Neuronal stem cell (in vitro differentiated cells): Measurements from ENCODE around the gene SYT6.

Experiments
- DNase-seq: peaks from one replicate; pipeline ENCODE4 v3.0.0-alpha.2; 2013; ENCODE audit warnings: low spot score
- H2AFZ ChIP-seq: one replicate; pipeline ENCODE4 v1.6.1; 2013; ENCODE audit warnings: mild to moderate bottlenecking, low read length, inconsistent platforms
- H2AK5ac ChIP-seq: 2 replicates; pipeline ENCODE4 v1.6.1; 2013; ENCODE audit warnings: low read depth, mild to moderate bottlenecking, inconsistent platforms, low read length, moderate library complexity, mixed read lengths
- H2BK120ac ChIP-seq: 2 replicates; pipeline ENCODE4 v1.6.1; 2013; ENCODE audit warnings: low read depth, mild to moderate bottlenecking, inconsistent platforms, low read length, moderate library complexity, mixed read lengths
- H2BK12ac ChIP-seq: one replicate; pipeline ENCODE4 v1.6.1; 2013; ENCODE audit warnings: low read length, inconsistent platforms
- H2BK15ac ChIP-seq: 2 replicates; pipeline ENCODE4 v1.6.1; 2013; ENCODE audit warnings: mild to moderate bottlenecking, low read length, inconsistent platforms, mixed read lengths
- H2BK5ac ChIP-seq: one replicate; pipeline ENCODE4 v1.6.1; 2013; ENCODE audit warnings: inconsistent platforms, mild to moderate bottlenecking, low read length, moderate library complexity
- H3K14ac ChIP-seq: one replicate; pipeline ENCODE4 v1.6.1; 2013; ENCODE audit warnings: low read length, inconsistent platforms
- H3K18ac ChIP-seq: 2 replicates; pipeline ENCODE4 v1.6.1; 2013; ENCODE audit warnings: low read length, inconsistent platforms
- H3K23ac ChIP-seq: 2 replicates; pipeline ENCODE4 v1.6.1; 2013; ENCODE audit warnings: low read depth, mild to moderate bottlenecking, mixed read lengths, low read length, inconsistent platforms; ENCODE audit not compliant: poor library complexity
- H3K27ac ChIP-seq: replicated peaks from 3 replicates; pipeline ENCODE4 v1.5.1; 2013; ENCODE audit warnings: low read length, inconsistent platforms
- H3K27me3 ChIP-seq, 3 experiments: 2 replicates each; pipeline ENCODE4 v1.6.1; 2013; ENCODE audit warnings: low read length in 3 of 3, mild to moderate bottlenecking in 2 of 3, inconsistent platforms in 1 of 3, low read depth in 1 of 3, mixed read lengths in 1 of 3, moderate library complexity in 1 of 3; ENCODE audit not compliant: control insufficient read depth in 3 of 3, insufficient read depth in 3 of 3
- H3K36me3 ChIP-seq, 2 donors: replicated peaks in 1 of 2; 2 replicates each; pipeline ENCODE4 v1.6.1; 2013; ENCODE audit warnings: low read length in 2 of 2; ENCODE audit not compliant: control insufficient read depth in 2 of 2, insufficient read depth in 2 of 2
- H3K4ac ChIP-seq: 2 replicates; pipeline ENCODE4 v1.6.1; 2013; ENCODE audit warnings: inconsistent platforms, mild to moderate bottlenecking, low read length, moderate library complexity
- H3K4me1 ChIP-seq, 2 donors: 1 replicate in 1 of 2; 2 replicates in 1 of 2; pipeline ENCODE4 v1.6.1; 2013; ENCODE audit warnings: low read length in 2 of 2, low read depth in 1 of 2; ENCODE audit not compliant: control insufficient read depth in 2 of 2, insufficient read depth in 1 of 2
- H3K4me2 ChIP-seq: one replicate; pipeline ENCODE4 v1.6.1; 2013; ENCODE audit warnings: mild to moderate bottlenecking, low read length, inconsistent platforms; ENCODE audit not compliant: insufficient read depth, poor library complexity, severe bottlenecking
- H3K4me3 ChIP-seq, 2 donors: 2 replicates each; pipeline ENCODE4 v1.5.1; 2013; ENCODE audit warnings: low read length in 2 of 2, mild to moderate bottlenecking in 2 of 2, inconsistent platforms in 1 of 2, moderate library complexity in 1 of 2
- H3K79me1 ChIP-seq: one replicate; pipeline ENCODE4 v1.6.1; 2013; ENCODE audit warnings: low read depth, mild to moderate bottlenecking, inconsistent platforms, low read length, moderate library complexity
- H3K9ac ChIP-seq: one replicate; pipeline ENCODE4 v1.6.1; 2013; ENCODE audit warnings: mild to moderate bottlenecking, low read depth, low read length, inconsistent platforms; ENCODE audit not compliant: poor library complexity
- H3K9me3 ChIP-seq, 2 donors: replicated peaks in 1 of 2; 2 replicates each; pipeline versions ENCODE3 to v1.6.1; 2013; ENCODE audit warnings: low read length in 2 of 2, mild to moderate bottlenecking in 2 of 2, inconsistent platforms in 1 of 2, low read depth in 1 of 2, mixed read lengths in 1 of 2, moderate library complexity in 1 of 2; ENCODE audit not compliant: control insufficient read depth in 2 of 2, insufficient read depth in 1 of 2
- H4K8ac ChIP-seq: one replicate; pipeline ENCODE4 v1.6.1; 2013; ENCODE audit warnings: low read depth, mild to moderate bottlenecking, inconsistent platforms, low read length, moderate library complexity
- H4K91ac ChIP-seq: one replicate; pipeline ENCODE4 v1.6.1; 2013; ENCODE audit warnings: low read length, low read depth, mild to moderate bottlenecking, inconsistent platforms; ENCODE audit not compliant: poor library complexity
- WGBS, 2 donors: extraction: QIAGEN DNeasy Blood & Tissue Kit; methylation state at CpG; one replicate each; pipeline ENCODE4 v1.1.7; 2013; ENCODE audit warnings: missing lambda C conversion rate in 2 of 2, mixed read lengths in 1 of 2; ENCODE audit not compliant: insufficient read length in 2 of 2, insufficient replicate concordance in 1 of 2; ENCODE audit errors: extremely low coverage in 2 of 2; 5-methylcytosine and 5-hydroxymethylcytosine counted together

SYT6 gene

DNA sequence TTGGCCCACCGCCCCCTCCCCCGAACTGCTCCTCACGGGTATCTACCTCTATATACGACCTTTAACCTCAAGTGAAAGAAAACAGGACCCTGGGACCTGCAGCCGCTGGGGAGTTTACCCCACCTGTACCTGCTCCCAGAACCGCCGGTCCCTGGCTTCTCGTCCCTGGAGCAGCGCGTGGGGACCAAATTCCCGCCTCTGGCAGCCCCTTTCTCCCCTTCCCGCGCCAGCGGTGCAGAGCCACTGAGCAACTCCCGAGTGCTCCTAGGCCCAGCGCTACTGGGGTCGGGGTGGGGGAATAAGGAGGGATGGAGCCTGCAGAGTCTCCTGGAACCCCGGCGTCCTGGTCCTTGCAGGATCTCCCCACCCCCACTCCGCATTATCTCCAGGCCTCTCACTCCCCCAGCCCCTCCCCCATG lies 1.6 kb downstream of the SYT6 start:
- Histone ChIP-seq H4K8ac (no peak overlapping the region), H3K4me2 (peak overlapping the region; percentile 89), H3K79me1 (peaks cover 3% of the 10 kb centered on the region), H3K4me1 (peaks cover 3 to 28% of the 10 kb centered on the region in 2 donors), H2BK120ac (no peak overlapping the region), H2BK5ac (peak overlapping the region; percentile 28), H3K4me3 (peak overlapping the region; percentile 36 to 93), H3K27ac (no peak overlapping the region), H2AK5ac (no peak overlapping the region), H4K91ac (no peak overlapping the region), H3K9ac (peak overlapping the region; percentile 89), H2AFZ (peak overlapping the region; percentile 95), H3K23ac (no peak overlapping the region), H3K27me3 (peaks cover 5 to 77% (median 19%) of the 10 kb centered on the region in 3 experiments), H3K36me3 (no peaks in the 10 kb centered on the region), H3K14ac (no peak overlapping the region), H3K9me3 (no peaks in the 10 kb centered on the region), H3K4ac (no peak overlapping the region), H2BK15ac (peak overlapping the region; percentile 91), H3K18ac (peak overlapping the region; percentile 97), H2BK12ac (no peak overlapping the region)
- no CpG with 5 or more reads among the region's 20 CpGs for WGBS, 2 donors
- no peak for DNase-seq

DNA sequence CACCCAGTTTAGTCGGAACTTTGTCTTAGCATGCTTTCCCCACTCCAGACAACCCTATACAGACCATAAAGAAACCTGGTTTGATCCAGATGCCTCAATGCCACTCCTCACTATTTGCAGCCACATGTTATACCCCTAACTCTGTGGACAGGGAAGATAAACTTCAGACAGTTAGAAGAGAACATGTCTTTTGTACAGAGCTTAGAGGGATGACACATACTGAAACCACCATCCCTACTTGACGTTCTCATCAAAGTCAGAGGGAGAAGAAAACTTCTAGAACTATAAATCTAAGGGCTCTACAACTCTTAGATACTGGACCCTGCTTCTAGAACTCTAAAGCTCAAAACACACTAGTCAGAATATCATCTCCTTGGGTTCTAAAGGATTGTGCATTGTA lies 3.7 kb downstream of the SYT6 start:
- no peak overlapping the region for H4K8ac ChIP-seq
- H3K27ac ChIP-seq, result no peak overlapping the region
- no peak overlapping the region for H3K4me2 ChIP-seq
- H3K9me3 ChIP-seq, result no peaks in the 10 kb centered on the region
- no peak overlapping the region for H2BK120ac ChIP-seq
- no peak overlapping the region for H2BK5ac ChIP-seq
- no peak overlapping the region for H3K23ac ChIP-seq
- peaks cover 5 to 57% (median 19%) of the 10 kb centered on the region in 3 experiments for H3K27me3 ChIP-seq
- H3K4me1 ChIP-seq, result peaks cover 3 to 38% of the 10 kb centered on the region in 2 donors
- peaks cover 3% of the 10 kb centered on the region for H3K79me1 ChIP-seq
- no peak overlapping the region for H2BK15ac ChIP-seq
- H3K4ac ChIP-seq, result no peak overlapping the region
- no peak overlapping the region for H3K9ac ChIP-seq
- no peak for DNase-seq
- no peak overlapping the region for H2BK12ac ChIP-seq
- whole genome bisulfite sequencing, 2 donors, result no CpG with 5 or more reads among the region's 2 CpGs
- no peak overlapping the region for H3K14ac ChIP-seq
- no peaks in the 10 kb centered on the region for H3K36me3 ChIP-seq
- no peak overlapping the region for H2AFZ ChIP-seq
- H2AK5ac ChIP-seq, result no peak overlapping the region
- H3K4me3 ChIP-seq, result no peak overlapping the region
- H4K91ac ChIP-seq, result no peak overlapping the region
- no peak overlapping the region for H3K18ac ChIP-seq

DNA sequence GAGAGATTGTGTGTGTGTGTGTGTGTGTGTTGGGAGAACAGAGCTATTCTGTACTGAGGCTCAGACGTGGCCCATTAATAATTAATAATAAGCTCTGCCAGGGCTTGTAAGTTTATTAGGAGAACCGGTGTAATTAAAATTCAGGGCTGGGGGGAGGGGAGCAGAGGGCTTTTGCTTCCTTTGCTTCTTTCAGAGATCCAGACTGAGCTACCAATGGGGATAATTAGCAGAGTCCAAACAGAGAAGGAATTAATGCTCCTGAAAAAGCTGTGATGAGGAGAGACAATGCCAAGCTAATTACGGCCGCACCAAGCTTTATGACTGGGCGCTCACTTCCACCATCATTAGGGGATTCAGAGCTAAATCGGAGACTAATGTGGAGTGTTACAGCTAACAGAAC lies 4.5 kb downstream of the SYT6 start:
- Histone ChIP-seq H2BK5ac (no peak overlapping the region), H3K9ac (no peak overlapping the region), H2BK12ac (no peak overlapping the region), H3K36me3 (no peaks in the 10 kb centered on the region), H2BK120ac (no peak overlapping the region), H3K27ac (no peak overlapping the region), H3K4me1 (peaks cover 3 to 36% of the 10 kb centered on the region in 2 donors), H3K4me2 (no peak overlapping the region), H3K23ac (no peak overlapping the region), H4K8ac (no peak overlapping the region), H3K4me3 (no peak overlapping the region), H2AK5ac (no peak overlapping the region), H3K27me3 (peaks cover 5 to 49% (median 13%) of the 10 kb centered on the region in 3 experiments), H3K79me1 (peaks cover 3% of the 10 kb centered on the region), H3K18ac (peak overlapping the region; percentile 32), H3K9me3 (no peaks in the 10 kb centered on the region), H3K14ac (no peak overlapping the region), H2AFZ (no peak overlapping the region), H4K91ac (no peak overlapping the region), H3K4ac (no peak overlapping the region), H2BK15ac (no peak overlapping the region)
- no CpG with 5 or more reads among the region's 6 CpGs for WGBS, 2 donors
- no peak for DNase-seq

DNA sequence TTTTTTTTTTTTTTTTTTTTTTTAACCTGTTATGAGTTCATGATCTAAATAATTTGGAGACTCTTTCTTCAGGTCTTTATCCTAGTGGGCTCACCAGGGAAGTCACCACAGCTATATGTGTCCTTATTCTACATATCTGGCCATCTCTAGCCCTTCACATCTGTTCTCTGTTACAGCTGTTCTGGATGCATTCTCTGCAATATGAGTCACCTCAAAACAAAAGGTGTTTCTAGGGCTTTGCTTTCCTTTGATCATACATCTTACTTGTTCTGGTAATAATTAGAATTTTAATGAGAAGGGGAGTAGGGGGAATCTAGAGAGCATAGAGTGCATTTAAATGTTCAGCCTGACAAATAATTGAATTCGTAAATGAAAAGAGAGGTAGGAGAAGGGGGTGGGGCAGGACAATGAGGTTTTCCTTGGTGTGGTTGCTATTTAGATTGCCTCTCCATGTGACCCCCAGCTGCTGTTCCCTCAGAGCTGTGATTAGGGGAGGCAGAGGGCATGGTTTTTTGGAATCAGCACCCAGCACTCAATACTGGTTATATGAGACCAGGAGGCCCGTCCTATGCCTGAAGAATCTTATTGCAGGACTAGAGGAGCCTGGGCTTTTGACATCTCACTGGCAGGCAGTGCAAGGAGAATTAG lies 8.0 kb downstream of the SYT6 start:
- Histone ChIP-seq H3K18ac (no peak overlapping the region), H3K9me3 (no peaks in the 10 kb centered on the region), H2AK5ac (no peak overlapping the region), H3K36me3 (no peaks in the 10 kb centered on the region), H3K4me2 (no peak overlapping the region), H4K91ac (no peak overlapping the region), H4K8ac (no peak overlapping the region), H3K4me1 (peaks cover 0 to 23% of the 10 kb centered on the region in 2 donors), H3K79me1 (no peaks in the 10 kb centered on the region), H3K4ac (no peak overlapping the region), H2BK15ac (no peak overlapping the region), H2BK120ac (no peak overlapping the region), H3K27me3 (peaks cover 0 to 14% (median 0%) of the 10 kb centered on the region in 3 experiments), H2AFZ (no peak overlapping the region), H2BK12ac (no peak overlapping the region), H3K14ac (no peak overlapping the region), H3K27ac (no peak overlapping the region), H3K9ac (no peak overlapping the region), H2BK5ac (no peak overlapping the region), H3K23ac (no peak overlapping the region), H3K4me3 (no peak overlapping the region)
- DNase-seq, result no peak
- no CpG with 5 or more reads among the region's 2 CpGs for WGBS, 2 donors
